Left ventricle myocardium inferior (tissue), 1 donor: ENCODE measurements around the gene CHPF. TPM values are rescaled to one million over a fixed set of nuclear protein-coding genes. Genes with fewer than 3 reads are reported as not detected.

Experiments used
- DNase-seq: peaks from one replicate; pipeline ENCODE4 v3.0.0-alpha.2; 2020
- H3K27ac ChIP-seq: fragments of 200-600 bp; replicated peaks from 2 replicates; pipeline ENCODE4 v1.8.0; 2021
- H3K27me3 ChIP-seq: fragments of 200-600 bp; 2 replicates; pipeline ENCODE4 v1.8.0; 2021; ENCODE audit warnings: low read depth
- H3K36me3 ChIP-seq: fragments of 200-600 bp; 2 replicates; pipeline ENCODE4 v1.8.0; 2021
- H3K4me1 ChIP-seq: fragments of 200-600 bp; 2 replicates; pipeline ENCODE4 v1.8.0; 2021
- H3K4me3 ChIP-seq: fragments of 200-600 bp; 2 replicates; pipeline ENCODE4 v1.8.0; 2021; ENCODE audit warnings: mild to moderate bottlenecking, moderate library complexity
- H3K9me3 ChIP-seq: fragments of 200-600 bp; replicated peaks from 2 replicates; pipeline ENCODE4 v1.8.0; 2021
- intact Hi-C: fragments of 100-400 bp; cut with micrococcal nuclease; formaldehyde crosslinking; loops from one replicate; pipeline ENCODE4 v1.11.0; 2022
- total RNA-seq: library from RNA; stranded (reverse); fragmentation: NEBNext Ultra II Directional; extraction: Animal tissue kit (Norgen Biotek cat#: 25700); gene quantifications from one replicate; pipeline ENCODE4 v1.2.1, GENCODE V29; 2021
- TF ChIP-seq, protein P1 (sequence below): fragments of 200-600 bp; IDR thresholded peaks from 2 replicates; pipeline ENCODE4 v1.8.0; 2021; ENCODE audit warnings: antibody characterized with exemption, mild to moderate bottlenecking, borderline replicate concordance
- donor health status: DM: no; HTN: yes; CAD: no; lungs with severe emphysema.

The CHPF gene
- total RNA-seq, 1 donor from 2014 or later, result 104 TPM

DNA sequence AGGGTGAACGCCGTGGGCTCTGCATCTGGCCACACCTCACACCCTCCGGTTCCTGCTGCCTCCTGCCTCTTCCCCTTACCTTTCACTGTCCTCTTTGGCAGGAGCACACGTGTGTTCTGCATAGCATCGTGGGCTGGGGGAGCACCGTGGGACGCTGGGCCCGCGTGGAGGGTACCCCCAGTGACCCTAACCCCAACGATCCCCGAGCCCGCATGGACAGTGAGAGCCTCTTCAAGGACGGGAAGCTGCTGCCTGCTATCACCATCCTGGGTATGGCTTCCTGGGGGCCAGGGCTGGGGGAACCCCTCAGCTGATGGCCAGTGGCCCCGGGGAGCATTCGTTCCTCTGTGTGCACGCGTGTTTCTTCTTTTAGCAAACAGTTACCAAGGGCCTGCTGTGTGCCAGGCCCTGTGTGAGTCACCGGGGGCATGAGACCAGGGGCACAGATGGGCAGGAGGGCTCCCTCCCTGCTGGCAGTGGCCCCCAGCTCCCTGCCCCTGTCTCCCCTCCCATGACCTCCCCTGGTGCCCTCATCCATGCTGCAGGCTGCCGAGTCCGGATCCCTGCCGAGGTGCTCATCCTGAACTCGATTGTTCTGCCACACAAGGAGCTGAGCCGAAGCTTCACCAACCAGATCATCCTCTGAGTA is 37.3 kb downstream of the CHPF start:
- H3K4me1 ChIP-seq, result peaks cover 38% of the 10 kb centered on the region
- no peak for DNase-seq
- TF ChIP-seq, protein P1, sequence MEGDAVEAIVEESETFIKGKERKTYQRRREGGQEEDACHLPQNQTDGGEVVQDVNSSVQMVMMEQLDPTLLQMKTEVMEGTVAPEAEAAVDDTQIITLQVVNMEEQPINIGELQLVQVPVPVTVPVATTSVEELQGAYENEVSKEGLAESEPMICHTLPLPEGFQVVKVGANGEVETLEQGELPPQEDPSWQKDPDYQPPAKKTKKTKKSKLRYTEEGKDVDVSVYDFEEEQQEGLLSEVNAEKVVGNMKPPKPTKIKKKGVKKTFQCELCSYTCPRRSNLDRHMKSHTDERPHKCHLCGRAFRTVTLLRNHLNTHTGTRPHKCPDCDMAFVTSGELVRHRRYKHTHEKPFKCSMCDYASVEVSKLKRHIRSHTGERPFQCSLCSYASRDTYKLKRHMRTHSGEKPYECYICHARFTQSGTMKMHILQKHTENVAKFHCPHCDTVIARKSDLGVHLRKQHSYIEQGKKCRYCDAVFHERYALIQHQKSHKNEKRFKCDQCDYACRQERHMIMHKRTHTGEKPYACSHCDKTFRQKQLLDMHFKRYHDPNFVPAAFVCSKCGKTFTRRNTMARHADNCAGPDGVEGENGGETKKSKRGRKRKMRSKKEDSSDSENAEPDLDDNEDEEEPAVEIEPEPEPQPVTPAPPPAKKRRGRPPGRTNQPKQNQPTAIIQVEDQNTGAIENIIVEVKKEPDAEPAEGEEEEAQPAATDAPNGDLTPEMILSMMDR, result no peak
- no peak overlapping the region for H3K4me3 ChIP-seq
- no peak overlapping the region for H3K27ac ChIP-seq
- intact Hi-C loops, result no loop called here
- peaks cover 54% of the 10 kb centered on the region for H3K36me3 ChIP-seq
- H3K9me3 ChIP-seq, result no peaks in the 10 kb centered on the region
- peaks cover 22% of the 10 kb centered on the region for H3K27me3 ChIP-seq

DNA sequence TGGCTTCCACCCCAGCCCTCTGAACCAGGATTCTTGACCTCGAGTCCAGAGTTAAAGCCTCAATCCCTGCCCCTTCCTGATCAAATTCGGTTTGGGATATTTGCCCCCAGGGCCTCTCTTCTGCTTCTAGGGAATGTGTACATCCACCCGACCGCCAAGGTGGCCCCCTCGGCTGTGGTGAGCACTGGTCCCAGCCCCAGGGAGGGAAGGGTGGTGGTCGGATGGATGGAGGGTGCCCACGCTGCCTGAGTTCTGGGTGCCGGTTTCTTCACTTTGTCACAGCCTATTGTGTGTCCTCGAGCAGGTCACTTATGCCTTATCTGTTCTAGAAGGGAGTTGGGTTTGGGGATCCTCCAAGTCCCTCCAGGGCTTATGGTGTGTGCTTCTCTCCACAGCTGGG is 38.0 kb downstream of the CHPF start:
- H3K9me3 ChIP-seq, result no peaks in the 10 kb centered on the region
- TF ChIP-seq, protein P1, result no peak
- H3K4me1 ChIP-seq, result peaks cover 38% of the 10 kb centered on the region
- H3K27ac ChIP-seq, result no peak overlapping the region
- H3K4me3 ChIP-seq, result no peak overlapping the region
- H3K27me3 ChIP-seq, result peaks cover 15% of the 10 kb centered on the region
- no peak for DNase-seq
- intact Hi-C loops, result no loop called here
- peaks cover 54% of the 10 kb centered on the region for H3K36me3 ChIP-seq

DNA sequence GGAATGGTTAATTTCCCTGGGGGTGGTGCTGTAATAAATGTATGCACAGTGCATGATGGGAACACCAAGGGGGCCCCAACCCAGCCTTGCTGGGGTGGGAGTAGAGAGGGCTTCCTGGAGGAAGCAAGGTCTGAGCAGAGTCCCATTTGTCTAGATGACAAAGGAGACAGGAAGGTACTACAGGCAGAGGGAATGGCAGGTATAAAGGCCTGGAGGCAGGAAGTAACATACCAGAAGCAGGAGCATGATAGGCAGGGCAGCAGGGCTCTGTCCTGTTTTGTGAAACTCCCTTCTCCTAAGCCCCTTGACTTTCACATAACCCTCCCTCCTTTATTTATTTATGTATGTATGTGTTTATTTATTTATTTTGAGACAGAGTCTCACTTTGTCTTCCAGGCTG is 41.0 kb downstream of the CHPF start:
- H3K4me1 ChIP-seq, result peaks cover 32% of the 10 kb centered on the region
- H3K4me3 ChIP-seq, result no peak overlapping the region
- H3K27me3 ChIP-seq, result no peaks in the 10 kb centered on the region
- no peak overlapping the region for H3K27ac ChIP-seq
- H3K36me3 ChIP-seq, result peaks cover 54% of the 10 kb centered on the region
- DNase-seq, result no peak
- TF ChIP-seq, protein P1, result no peak
- intact Hi-C loops, result no loop called here
- H3K9me3 ChIP-seq, result no peaks in the 10 kb centered on the region

DNA sequence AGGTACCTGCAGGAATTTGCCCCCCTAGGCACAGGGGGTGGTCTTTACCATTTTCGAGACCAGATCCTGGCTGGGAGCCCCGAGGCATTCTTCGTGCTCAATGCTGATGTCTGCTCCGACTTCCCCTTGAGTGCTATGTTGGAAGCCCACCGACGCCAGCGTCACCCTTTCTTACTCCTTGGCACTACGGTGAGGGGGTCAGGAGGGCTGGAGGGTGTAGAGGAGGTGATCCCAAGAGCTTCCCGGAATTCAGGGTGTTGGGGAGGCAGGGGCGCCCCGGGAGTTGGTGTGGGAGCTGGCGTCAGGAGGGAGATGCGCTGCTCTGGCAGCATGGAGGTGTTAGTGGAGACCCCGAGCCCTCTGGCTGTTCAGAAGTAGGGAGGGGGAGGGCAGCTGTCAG is 41.8 kb downstream of the CHPF start:
- Histone ChIP-seq H3K4me1 (peaks cover 32% of the 10 kb centered on the region), H3K36me3 (peaks cover 54% of the 10 kb centered on the region), H3K4me3 (no peak overlapping the region), H3K27me3 (peaks cover 4% of the 10 kb centered on the region), H3K9me3 (no peaks in the 10 kb centered on the region), H3K27ac (no peak overlapping the region)
- no peak for DNase-seq
- TF ChIP-seq, protein P1, result no peak
- intact Hi-C loops, result no loop called here

DNA sequence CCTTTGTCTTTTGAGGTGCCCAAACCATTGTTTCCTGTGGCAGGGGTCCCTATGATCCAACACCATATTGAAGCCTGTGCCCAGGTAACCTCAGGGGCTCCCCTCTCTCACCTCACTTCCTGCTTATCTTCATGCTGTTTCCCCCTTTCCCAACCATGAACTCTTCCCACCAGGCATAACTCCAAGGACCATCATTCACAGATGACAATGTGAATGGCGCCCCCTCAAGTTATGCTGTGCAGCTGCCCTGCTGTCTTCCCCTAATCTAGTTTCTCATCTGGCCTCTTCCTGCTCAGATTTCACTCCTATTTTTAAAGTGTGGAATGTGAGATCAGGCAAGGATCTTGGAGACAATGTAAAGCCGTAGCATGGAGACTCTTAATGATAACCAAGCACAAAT is 43.5 kb downstream of the CHPF start:
- peaks cover 37% of the 10 kb centered on the region for H3K36me3 ChIP-seq
- H3K27me3 ChIP-seq, result peaks cover 19% of the 10 kb centered on the region
- DNase-seq, result no peak
- intact Hi-C loops, result no loop called here
- TF ChIP-seq, protein P1, result no peak
- H3K4me3 ChIP-seq, result no peak overlapping the region
- H3K27ac ChIP-seq, result no peak overlapping the region
- peaks cover 48% of the 10 kb centered on the region for H3K4me1 ChIP-seq
- no peaks in the 10 kb centered on the region for H3K9me3 ChIP-seq
